Ovary (tissue), 9 donors: Measurements from ENCODE around the gene SLC9A9. TPM values are rescaled to one million over a fixed set of nuclear protein-coding genes. Genes with fewer than 3 reads are reported as not detected.

Experiments
- DNase-seq, 5 donors: peaks; one replicate each; pipeline ENCODE4 v3.0.0-alpha.2; 2019 to 2020
- H3K27ac ChIP-seq, 2 donors: fragments of 200-600 bp; one replicate each; pipeline versions ENCODE4 v1.5.1 to v1.8.0; 2019 to 2022
- H3K27me3 ChIP-seq: fragments of 200-600 bp; one replicate; pipeline ENCODE4 v1.8.0; 2022
- H3K36me3 ChIP-seq: fragments of 200-600 bp; sonication (generic); one replicate; pipeline ENCODE4 v1.5.1; 2019
- H3K4me1 ChIP-seq: one replicate; pipeline ENCODE4 v1.8.1; 2013; ENCODE audit warnings: mild to moderate bottlenecking, moderate library complexity; ENCODE audit not compliant: insufficient read depth
- H3K4me3 ChIP-seq: fragments of 200-600 bp; sonication (generic); one replicate; pipeline ENCODE4 v1.5.1; 2017
- H3K9me3 ChIP-seq, 2 donors: fragments of 200-600 bp in 1 of 2; sonication (generic) in 1 of 2; one replicate each; pipeline versions ENCODE4 v1.5.1 to v1.8.1; 2013 to 2019; ENCODE audit warnings: mild to moderate bottlenecking in 1 of 2, moderate library complexity in 1 of 2
- EP300 ChIP-seq: sonication (generic); formaldehyde crosslinking; IDR thresholded peaks from one replicate; pipeline ENCODE4 v1.6.1; 2017; ENCODE audit warnings: antibody characterized with exemption
- POLR2A ChIP-seq: fragments of 450-650 bp; IDR thresholded peaks from one replicate; pipeline ENCODE4 v1.6.1; 2017; ENCODE audit warnings: antibody characterized with exemption, mild to moderate bottlenecking, moderate library complexity
- WGBS, 3 donors: extraction: QIAGEN DNeasy Blood & Tissue Kit in 1 of 3; methylation state at CpG; one replicate each; pipeline versions ENCODE4 v1.1.5 to v1.1.7; 2013 to 2017; 5-methylcytosine and 5-hydroxymethylcytosine counted together
- intact Hi-C, 4 donors: fragments of 100-400 bp; cut with DNase I; formaldehyde crosslinking; loops; one replicate each; pipeline versions ENCODE4 v1.11.0 to v1.15.1; 2022 to 2023
- polyA plus RNA-seq, 2 donors: library from polyadenylated mRNA; stranded (reverse); fragments of 200-250 nt in 1 of 2; fragments of 350-450 nt in 1 of 2; fragmentation: Illumina TruSeq in 1 of 2; extraction: RNeasy Lipid Tissue Mini Kit (QIAGEN cat#74804) in 1 of 2; gene quantifications; one replicate each; pipeline ENCODE4 v1.2.3, GENCODE V29; 2013 to 2014
- total RNA-seq, 7 donors: library from RNA; depleted of rRNA in 2 of 7; stranded (reverse); fragments of >200 nt in 2 of 7; fragmentation: NEBNext Ultra II Directional in 3 of 7; extraction: Animal tissue kit (Norgen Biotek cat#: 25700) in 3 of 7; gene quantifications; one replicate each; pipeline versions ENCODE4 v1.1.0 to v1.2.4, GENCODE V29; 2016 to 2023
- TF ChIP-seq, protein P1 (sequence below), 3 donors: fragments of 450-650 bp in 2 of 3; fragments of 200-600 bp in 1 of 3; IDR thresholded peaks; one replicate each; pipeline versions ENCODE4 v1.5.1 to v1.8.0; 2016 to 2022; ENCODE audit warnings: antibody characterized with exemption in 3 of 3, mild to moderate bottlenecking in 1 of 3
- donor health status: DM: no; HTN: no; CAD: no; lungs with moderate emphysema.
- donor health status: DM: no; HTN: no; CAD: no.
- donor health status: Bipolar disorder and iron deficiency.
- donor health status: DM: yes; HTN: yes; CAD: no.
- donor health status: DM: no; HTN: no; CAD: no.
- donor health status: DM: yes; HTN: yes; CAD: no.

SLC9A9 gene
- total and polyA plus RNA-seq, 9 donors, result 7.0 to 22.7 (median 13.5) TPM

- intact Hi-C loops, result no loop called here
- 1 to 7% (median 6%) methylated on average over 3 of the region's 3 CpGs for WGBS, 3 donors
- Histone ChIP-seq H3K27me3 (no peaks in the 10 kb centered on the region), H3K36me3 (no peaks in the 10 kb centered on the region), H3K4me3 (no peak overlapping the region), H3K4me1 (no peaks in the 10 kb centered on the region), H3K9me3 (no peaks in the 10 kb centered on the region), H3K27ac (no peak overlapping the region)
- no peak for DNase-seq
- TF ChIP-seq EP300 (no peak), POLR2A (no peak)
- TF ChIP-seq, protein P1, sequence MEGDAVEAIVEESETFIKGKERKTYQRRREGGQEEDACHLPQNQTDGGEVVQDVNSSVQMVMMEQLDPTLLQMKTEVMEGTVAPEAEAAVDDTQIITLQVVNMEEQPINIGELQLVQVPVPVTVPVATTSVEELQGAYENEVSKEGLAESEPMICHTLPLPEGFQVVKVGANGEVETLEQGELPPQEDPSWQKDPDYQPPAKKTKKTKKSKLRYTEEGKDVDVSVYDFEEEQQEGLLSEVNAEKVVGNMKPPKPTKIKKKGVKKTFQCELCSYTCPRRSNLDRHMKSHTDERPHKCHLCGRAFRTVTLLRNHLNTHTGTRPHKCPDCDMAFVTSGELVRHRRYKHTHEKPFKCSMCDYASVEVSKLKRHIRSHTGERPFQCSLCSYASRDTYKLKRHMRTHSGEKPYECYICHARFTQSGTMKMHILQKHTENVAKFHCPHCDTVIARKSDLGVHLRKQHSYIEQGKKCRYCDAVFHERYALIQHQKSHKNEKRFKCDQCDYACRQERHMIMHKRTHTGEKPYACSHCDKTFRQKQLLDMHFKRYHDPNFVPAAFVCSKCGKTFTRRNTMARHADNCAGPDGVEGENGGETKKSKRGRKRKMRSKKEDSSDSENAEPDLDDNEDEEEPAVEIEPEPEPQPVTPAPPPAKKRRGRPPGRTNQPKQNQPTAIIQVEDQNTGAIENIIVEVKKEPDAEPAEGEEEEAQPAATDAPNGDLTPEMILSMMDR (IDR thresholded peaks at IDR 0.05), result no peak
Observed at GRCh38 chr3:143727391-143727790, 120.9 kb downstream of the SLC9A9 start.

DNA sequence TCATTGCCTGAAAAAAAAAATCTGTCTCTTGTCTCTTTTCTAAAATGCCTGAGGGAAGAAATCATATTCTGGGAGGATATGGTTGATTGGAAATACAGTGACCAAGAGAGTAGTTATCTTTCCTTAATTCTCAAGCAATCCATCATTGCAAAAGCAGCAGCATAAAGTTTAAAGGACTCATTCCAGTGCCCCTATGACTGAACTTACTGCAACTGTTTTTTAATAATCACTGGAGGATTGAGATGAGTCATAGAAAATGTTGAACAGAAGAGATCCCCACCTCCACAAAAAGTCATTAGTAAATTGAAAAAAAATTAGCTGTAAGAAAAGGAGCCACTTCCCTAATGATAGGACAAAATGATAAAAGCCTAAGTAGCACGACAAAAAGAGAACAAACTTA lies 121.5 kb downstream of the SLC9A9 start:
- DNase-seq, result no peak
- H3K9me3 ChIP-seq, result no peaks in the 10 kb centered on the region
- H3K27me3 ChIP-seq, result no peaks in the 10 kb centered on the region
- H3K4me1 ChIP-seq, result no peaks in the 10 kb centered on the region
- intact Hi-C loops, result no loop called here
- TF ChIP-seq, protein P1 (IDR thresholded peaks at IDR 0.05), result no peak
- TF ChIP-seq POLR2A (no peak), EP300 (no peak)
- 24 to 29% (median 26%) methylated on average over 1 of the region's 1 CpG for WGBS, 3 donors
- H3K27ac ChIP-seq, result no peak overlapping the region
- no peak overlapping the region for H3K4me3 ChIP-seq
- H3K36me3 ChIP-seq, result no peaks in the 10 kb centered on the region

DNA sequence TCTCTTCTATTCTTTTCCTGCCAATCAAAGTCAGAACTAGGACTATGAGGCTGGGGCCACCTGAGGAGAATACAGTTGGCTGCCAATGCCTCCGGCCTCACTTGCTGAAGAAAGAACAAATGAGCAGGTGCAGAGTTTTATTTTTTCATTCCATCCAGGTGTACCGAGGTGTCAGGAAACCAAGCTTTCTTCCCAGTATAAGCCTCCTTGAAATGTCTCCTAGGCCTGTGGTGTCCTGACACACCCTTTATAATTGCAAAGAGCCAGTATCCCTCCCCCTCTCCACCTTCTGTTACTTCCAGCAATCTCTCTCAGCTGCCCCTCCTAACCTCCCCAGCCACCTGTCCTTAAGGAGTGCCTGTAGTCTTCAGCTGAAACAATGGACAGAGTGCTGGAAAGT lies 127.9 kb downstream of the SLC9A9 start:
- Histone ChIP-seq H3K4me1 (no peaks in the 10 kb centered on the region), H3K4me3 (no peak overlapping the region), H3K9me3 (no peaks in the 10 kb centered on the region), H3K36me3 (no peaks in the 10 kb centered on the region), H3K27me3 (no peaks in the 10 kb centered on the region), H3K27ac (no peak overlapping the region)
- WGBS, 3 donors, result 95 to 97% (median 97%) methylated on average over 2 of the region's 2 CpGs
- intact Hi-C loops, result no loop called here
- DNase-seq, result no peak
- TF ChIP-seq, protein P1 (IDR thresholded peaks at IDR 0.05), result no peak
- no peak for TF ChIP-seq EP300
- TF ChIP-seq POLR2A, result no peak

DNA sequence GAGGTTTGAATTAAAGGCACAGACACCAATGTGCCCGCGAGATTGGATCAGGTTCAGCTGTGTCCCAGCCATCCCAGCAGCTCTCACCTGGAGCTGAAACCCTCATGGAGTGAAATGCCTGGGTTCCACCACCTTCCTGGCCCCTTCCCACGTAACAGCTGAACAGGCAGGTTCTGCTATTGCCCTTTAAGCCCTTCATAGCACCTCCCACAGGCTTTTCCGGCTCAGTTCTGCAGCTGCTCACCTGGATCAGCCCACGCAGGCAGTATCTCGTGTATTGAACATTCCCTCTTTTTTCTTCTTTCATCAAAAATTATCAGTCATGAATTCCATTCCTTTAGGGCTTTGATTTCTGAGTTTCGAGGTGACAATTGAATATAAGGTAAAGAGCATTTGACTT lies 129.8 kb downstream of the SLC9A9 start:
- no peak for DNase-seq
- Histone ChIP-seq H3K27me3 (no peaks in the 10 kb centered on the region), H3K4me3 (no peak overlapping the region), H3K4me1 (no peaks in the 10 kb centered on the region), H3K9me3 (no peaks in the 10 kb centered on the region), H3K36me3 (no peaks in the 10 kb centered on the region), H3K27ac (no peak overlapping the region)
- intact Hi-C loops, result loop anchor here in 1 of 4 donors (10.0 kb wide), 1 partner anchor 1874 kb away; no protein-coding TSS in a partner anchor
- WGBS, 3 donors, result 70 to 81% (median 76%) methylated on average over 7 of the region's 7 CpGs
- TF ChIP-seq EP300 (no peak), POLR2A (no peak)
- TF ChIP-seq, protein P1 (IDR thresholded peaks at IDR 0.05), result no peak
